ENCODE measurements around the gene ERO1B.
A peak's percentile ranks its signal among the peaks of the same experiment; 100 is the strongest.

ERO1B gene

DNA sequence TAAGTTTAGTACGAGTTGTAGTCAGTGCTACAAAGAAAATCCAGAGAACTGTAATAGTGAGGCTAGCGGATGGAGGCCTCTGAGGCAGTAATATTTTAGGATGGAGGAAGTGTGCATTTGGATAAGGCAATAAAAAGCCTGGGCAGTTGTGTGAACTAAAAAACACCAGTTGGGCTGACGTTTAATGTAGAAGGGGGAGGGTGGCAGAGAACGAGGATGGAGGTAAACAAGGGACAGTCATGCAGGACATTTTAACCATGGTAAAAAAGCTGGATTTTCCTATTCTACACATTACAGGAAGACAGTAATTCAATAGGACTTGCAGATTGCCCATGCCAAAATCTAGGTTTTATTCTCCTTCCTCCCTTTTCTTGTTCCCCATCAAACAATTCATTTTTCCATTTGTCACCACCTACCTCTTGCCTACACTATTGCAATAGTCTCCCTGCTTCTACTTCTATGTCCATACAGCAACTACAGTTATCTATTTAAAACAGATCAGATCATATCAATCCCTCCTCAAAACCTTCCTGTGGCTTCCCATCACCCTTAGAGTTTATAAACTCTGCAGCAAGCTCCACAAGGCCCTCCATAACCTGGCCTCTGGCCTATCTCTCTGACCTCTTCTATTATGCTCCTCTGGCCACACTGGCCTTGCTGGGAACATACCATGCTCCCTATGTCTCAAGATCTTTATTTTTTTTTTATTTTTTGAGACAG is 27.7 kb downstream of the ERO1B start:
- DNase-seq (ENCODE audit: low spot score), result no peak

DNA sequence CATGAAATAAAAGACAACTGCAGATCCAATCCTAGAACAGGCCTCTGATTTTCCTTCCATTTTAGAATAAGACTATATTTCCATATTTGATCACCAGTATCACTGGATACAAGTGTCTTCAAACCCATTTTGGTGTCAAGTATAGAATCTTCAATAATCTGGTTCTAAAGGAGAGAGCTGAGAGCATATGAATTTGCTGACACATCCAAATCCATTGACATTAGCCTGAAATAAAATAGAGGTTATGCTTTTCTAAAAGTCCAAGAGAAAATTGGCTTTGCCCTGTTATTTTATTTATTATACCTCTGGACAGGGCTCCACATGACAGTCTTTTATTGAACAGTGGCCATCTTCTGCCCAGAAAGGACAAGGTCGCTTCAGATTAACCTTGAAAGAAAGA is 28.6 kb downstream of the ERO1B start:
- DNase-seq (ENCODE audit: low spot score), result no peak

DNA sequence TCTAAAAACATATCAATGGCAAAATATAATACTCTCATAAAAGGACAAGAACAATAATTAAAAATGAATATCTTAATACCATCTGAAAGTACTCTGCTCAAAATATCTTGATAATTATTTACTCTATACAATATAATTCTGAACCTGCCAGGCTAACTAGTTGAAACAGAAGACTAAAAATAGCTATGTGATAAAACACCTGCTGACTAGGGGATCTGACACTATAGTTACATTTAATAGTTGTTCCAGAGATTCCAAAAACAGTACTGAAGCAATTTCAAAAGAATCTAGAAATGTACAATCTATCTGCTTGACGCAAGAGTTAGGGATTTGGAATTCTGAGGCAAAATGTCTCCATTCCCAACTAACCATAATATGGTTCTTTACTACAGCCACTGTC is 30.2 kb downstream of the ERO1B start:
- DNase-seq (ENCODE audit: low spot score), result no peak

DNA sequence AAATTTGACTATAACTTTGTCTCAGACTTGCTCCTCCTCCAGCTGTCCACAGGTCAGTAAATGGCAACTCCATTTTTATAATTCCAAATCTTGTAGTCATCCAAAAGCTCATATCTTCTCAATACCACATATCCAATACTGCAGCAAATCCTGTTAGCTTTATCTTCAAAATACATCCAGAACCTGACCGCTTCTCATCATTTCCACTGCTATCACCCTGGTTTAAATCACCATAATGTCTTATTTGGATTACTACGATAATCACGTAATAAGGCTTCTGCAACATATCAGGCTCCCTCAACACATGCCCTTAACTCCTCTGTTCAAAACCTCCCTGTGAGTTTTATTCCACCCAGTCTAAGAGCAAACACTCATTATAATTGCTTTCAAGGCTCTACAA is 34.5 kb downstream of the ERO1B start:
- no peak for DNase-seq (ENCODE audit: low spot score)

DNA sequence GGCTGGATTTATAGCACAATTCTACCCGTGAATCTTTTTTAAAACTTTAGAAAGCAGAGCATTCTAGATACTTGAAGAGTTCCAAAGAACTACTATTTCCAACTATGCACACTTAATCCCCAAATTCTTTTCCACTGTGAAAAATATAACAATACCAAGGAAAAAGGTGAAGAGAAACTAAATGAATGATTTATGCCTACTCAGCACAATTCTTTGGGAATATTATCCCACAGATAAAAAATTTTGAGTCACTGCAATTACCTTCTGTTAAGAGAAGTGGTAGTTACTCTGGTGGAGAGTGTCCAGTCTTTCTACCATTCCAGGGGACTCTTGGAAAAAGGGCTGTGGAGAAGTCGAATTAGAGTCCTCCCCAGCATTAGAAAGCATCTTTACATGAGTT is 39.2 kb downstream of the ERO1B start:
- no peak for DNase-seq (ENCODE audit: low spot score)

- no peak for DNase-seq (ENCODE audit: low spot score)
These were observed 41.1 kb downstream of the ERO1B start for GRCh38 chr1:236240675-236241074.

DNA sequence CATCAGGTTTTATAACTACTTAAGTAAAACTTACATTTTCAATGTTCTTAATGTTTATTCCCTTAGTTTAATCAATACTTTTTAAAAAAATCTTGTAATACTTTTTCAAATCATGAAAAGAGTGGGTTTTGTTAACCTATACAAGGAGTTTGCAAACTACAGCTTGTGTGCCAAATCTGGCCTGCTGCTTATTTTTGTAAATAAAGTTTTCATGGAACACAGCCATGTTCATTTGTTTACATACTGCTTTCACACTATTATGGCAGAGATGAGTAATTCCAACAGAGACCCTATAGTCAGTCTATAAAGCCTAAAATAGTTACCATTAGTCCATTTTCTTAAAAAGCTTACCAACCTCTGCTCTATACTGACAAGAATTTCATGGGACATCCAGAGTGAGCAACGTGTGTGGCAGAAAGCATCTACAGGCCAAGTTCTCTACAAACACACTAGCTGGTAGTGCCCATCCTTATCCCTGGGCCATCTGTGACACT is 42.6 kb downstream of the ERO1B start:
- no peak for DNase-seq (ENCODE audit: low spot score)

- peak; percentile 9 for DNase-seq (ENCODE audit: low spot score)
These were observed 46.6 kb downstream of the ERO1B start for GRCh38 chr1:236235116-236235515.

GRCh38 chr1:236228411-236228810 is 53.3 kb downstream of the ERO1B start:
- DNase-seq (ENCODE audit: low spot score), result no peak

- DNase-seq (ENCODE audit: low spot score), result no peak
These were observed 59.1 kb downstream of the ERO1B start for GRCh38 chr1:236222632-236223031.

- no peak for DNase-seq (ENCODE audit: low spot score)
These were observed 61.3 kb downstream of the ERO1B start for GRCh38 chr1:236220473-236220872.

- DNase-seq (ENCODE audit: low spot score), result no peak
These were observed 67.0 kb downstream of the ERO1B start for GRCh38 chr1:236214761-236215160.

GRCh38 chr1:236213534-236213933 is 68.2 kb downstream of the ERO1B start:
- DNase-seq (ENCODE audit: low spot score), result no peak

GRCh38 chr1:236211815-236212214 is 69.9 kb downstream of the ERO1B start:
- no peak for DNase-seq (ENCODE audit: low spot score)

- DNase-seq (ENCODE audit: low spot score), result no peak
These were observed 72.0 kb downstream of the ERO1B start for GRCh38 chr1:236209713-236210112.

DNA sequence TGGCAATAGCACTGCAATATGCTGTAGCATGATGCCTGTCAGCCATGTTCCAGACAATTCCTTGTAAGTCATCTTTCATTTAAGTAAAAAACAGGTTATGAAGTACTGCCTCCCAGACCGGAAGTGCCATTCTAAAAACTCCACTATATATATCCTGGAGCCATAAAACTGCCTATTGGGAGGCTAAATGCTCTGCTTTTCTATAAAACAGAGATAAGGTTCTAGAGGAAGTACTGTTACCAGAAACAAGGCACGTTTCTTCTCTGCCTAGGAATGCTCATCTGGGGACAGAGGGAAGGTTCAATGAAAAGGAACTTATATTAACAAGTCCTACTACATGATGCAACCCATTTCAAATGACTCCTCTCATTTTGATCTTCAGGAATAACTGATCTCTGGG is 72.6 kb downstream of the ERO1B start:
- no peak for DNase-seq (ENCODE audit: low spot score)

GRCh38 chr1:236207569-236207968 is 74.2 kb downstream of the ERO1B start:
- DNase-seq (ENCODE audit: low spot score), result no peak

DNA sequence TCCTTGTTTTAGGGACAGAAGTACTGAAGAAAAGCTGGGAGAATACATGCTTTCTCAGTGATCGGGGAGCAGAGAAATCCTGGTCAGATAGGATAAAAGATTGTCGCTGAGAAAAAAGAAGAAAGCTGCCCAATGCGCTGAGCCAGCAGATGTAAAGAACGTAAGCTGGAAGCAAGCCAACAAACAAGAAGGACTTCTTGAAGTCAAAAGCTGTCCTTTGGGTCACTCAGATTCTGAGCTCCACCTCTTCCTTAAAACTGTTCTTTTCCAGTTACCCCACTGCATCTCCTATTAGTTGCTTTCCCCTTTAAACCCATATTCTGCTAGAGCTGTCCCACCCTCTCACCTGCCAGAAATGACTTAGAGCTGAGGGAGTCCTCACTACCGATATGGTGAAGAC is 74.6 kb downstream of the ERO1B start:
- no peak for DNase-seq (ENCODE audit: low spot score)

GRCh38 chr1:236206548-236206947 is 75.2 kb downstream of the ERO1B start:
- no peak for DNase-seq (ENCODE audit: low spot score)

- no peak for DNase-seq (ENCODE audit: low spot score)
These were observed 77.1 kb downstream of the ERO1B start for GRCh38 chr1:236204656-236205055.

- DNase-seq (ENCODE audit: low spot score), result no peak
These were observed 77.7 kb downstream of the ERO1B start for GRCh38 chr1:236204039-236204438.

DNA sequence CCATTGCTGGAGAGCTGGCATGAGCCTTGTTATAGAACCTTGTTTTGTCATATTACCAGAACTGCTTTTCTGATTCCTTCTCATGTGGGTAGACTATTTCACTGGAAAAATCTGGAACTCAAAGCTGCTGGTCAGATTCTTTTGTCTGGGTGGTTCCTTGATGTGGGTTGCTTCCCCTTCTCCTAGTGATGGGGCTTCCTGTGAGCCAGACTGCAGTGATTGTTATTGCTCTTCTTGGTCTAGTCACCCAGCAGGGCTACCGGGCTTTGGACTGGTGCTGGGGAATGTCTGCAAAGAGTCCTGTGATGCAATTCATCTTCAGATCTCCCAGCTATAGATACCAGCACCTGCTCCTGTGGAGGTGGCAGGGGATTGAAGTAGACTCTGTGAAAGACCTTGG is 80.0 kb downstream of the ERO1B start:
- DNase-seq (ENCODE audit: low spot score), result no peak

- DNase-seq (ENCODE audit: low spot score), result no peak
These were observed 80.8 kb downstream of the ERO1B start for GRCh38 chr1:236200925-236201324.

GRCh38 chr1:236193184-236193583 is 88.6 kb downstream of the ERO1B start:
- DNase-seq (ENCODE audit: low spot score), result no peak
